ENCODE data around the gene PSMG3.

Gene PSMG3

GRCh38 chr7:1597791-1598190, 28.0 kb upstream of the PSMG3 start:
- CTCF ChIA-PET = interaction anchor here (0.9 kb wide), 1 partner anchor 19 kb away, joined by 3 read pairs; no protein-coding TSS in a partner anchor
- DNase-seq (ENCODE audit: low read depth, low spot score) = no peak
- POLR2A ChIA-PET = no interaction called here
- TF ChIP-seq CTCF (IDR thresholded peaks at IDR 0.05; ENCODE audit: insufficient read depth, low read length, missing control alignments) = no peak
- H3K4me3 ChIP-seq (ENCODE audit: low read depth, low read length) = no peak overlapping the region

- POLR2A ChIA-PET = no interaction called here
- TF ChIP-seq CTCF (IDR thresholded peaks at IDR 0.05; ENCODE audit: insufficient read depth, low read length, missing control alignments) = no peak
- CTCF ChIA-PET = interaction anchor here (0.9 to 2.7 kb wide), 2 partner anchors 14 to 18 kb away, joined by 3 to 6 read pairs; no protein-coding TSS in a partner anchor
- DNase-seq (ENCODE audit: low read depth, low spot score) = no peak
- no peak overlapping the region for H3K4me3 ChIP-seq (ENCODE audit: low read depth, low read length)
Measured at GRCh38 chr7:1597066-1597760, 27.4 kb upstream of the PSMG3 start.

GRCh38 chr7:1596181-1597043, 26.6 kb upstream of the PSMG3 start:
- DNase-seq (ENCODE audit: low read depth, low spot score) = no peak
- TF ChIP-seq CTCF (IDR thresholded peaks at IDR 0.05; ENCODE audit: insufficient read depth, low read length, missing control alignments) = no peak
- ChIA-PET POLR2A (no interaction called here), CTCF (interaction anchor here (1.3 to 2.7 kb wide), 2 partner anchors 14 to 18 kb away, joined by 3 to 6 read pairs; no protein-coding TSS in a partner anchor)
- no peak overlapping the region for H3K4me3 ChIP-seq (ENCODE audit: low read depth, low read length)

- no peak overlapping the region for H3K4me3 ChIP-seq (ENCODE audit: low read depth, low read length)
- CTCF ChIA-PET = interaction anchor here (1.3 to 2.7 kb wide), 2 partner anchors 15 to 17 kb away, joined by 3 to 6 read pairs; no protein-coding TSS in a partner anchor
- no peak for DNase-seq (ENCODE audit: low read depth, low spot score)
- POLR2A ChIA-PET = no interaction called here
- no peak for TF ChIP-seq CTCF (IDR thresholded peaks at IDR 0.05; ENCODE audit: insufficient read depth, low read length, missing control alignments)
Measured at GRCh38 chr7:1595636-1596035, 25.8 kb upstream of the PSMG3 start.

- DNase-seq (ENCODE audit: low read depth, low spot score) = no peak
- ChIA-PET CTCF (interaction anchor here (1.3 to 2.7 kb wide), 2 partner anchors 16 kb away, joined by 3 to 6 read pairs; no protein-coding TSS in a partner anchor), POLR2A (no interaction called here)
- no peak for TF ChIP-seq CTCF (IDR thresholded peaks at IDR 0.05; ENCODE audit: insufficient read depth, low read length, missing control alignments)
- no peak overlapping the region for H3K4me3 ChIP-seq (ENCODE audit: low read depth, low read length)
Measured at GRCh38 chr7:1595027-1595426, 25.2 kb upstream of the PSMG3 start.

- no peak overlapping the region for H3K4me3 ChIP-seq (ENCODE audit: low read depth, low read length)
- ChIA-PET CTCF (no interaction called here), POLR2A (no interaction called here)
- no peak for TF ChIP-seq CTCF (IDR thresholded peaks at IDR 0.05; ENCODE audit: insufficient read depth, low read length, missing control alignments)
- DNase-seq (ENCODE audit: low read depth, low spot score) = no peak
Measured at GRCh38 chr7:1593904-1594421, 24.1 kb upstream of the PSMG3 start.
